ENCODE results near the gene DGKI.

DNA sequence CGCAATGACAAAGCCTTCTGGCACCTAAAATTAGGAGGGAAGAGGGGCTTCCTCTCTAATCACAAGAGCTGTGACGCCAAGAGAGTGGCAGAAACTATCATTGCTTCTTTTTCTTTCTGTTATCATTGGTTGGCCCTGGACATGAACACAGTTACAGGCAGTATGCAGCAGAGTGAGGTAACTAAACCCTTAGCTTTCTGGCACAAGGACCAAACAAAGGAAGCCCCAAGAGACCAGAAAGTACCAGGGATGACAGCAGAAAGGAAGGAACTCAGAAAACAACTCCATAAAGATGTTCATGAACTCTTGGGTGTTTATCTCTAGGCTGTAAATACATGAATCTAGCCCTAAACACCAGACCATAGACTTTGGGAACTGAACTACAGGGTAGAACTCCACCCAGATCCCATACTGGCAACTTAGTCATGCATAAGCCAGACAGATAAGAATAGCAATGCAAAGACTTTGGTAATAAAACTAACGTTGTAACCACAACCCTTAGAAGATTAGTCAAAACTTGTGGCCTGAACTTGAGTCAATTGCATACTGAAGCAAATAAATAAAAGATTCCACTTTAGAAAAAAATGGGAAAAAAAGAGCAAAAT, 307.6 kb downstream of the DGKI start:
- TF ChIP-seq, protein P1, sequence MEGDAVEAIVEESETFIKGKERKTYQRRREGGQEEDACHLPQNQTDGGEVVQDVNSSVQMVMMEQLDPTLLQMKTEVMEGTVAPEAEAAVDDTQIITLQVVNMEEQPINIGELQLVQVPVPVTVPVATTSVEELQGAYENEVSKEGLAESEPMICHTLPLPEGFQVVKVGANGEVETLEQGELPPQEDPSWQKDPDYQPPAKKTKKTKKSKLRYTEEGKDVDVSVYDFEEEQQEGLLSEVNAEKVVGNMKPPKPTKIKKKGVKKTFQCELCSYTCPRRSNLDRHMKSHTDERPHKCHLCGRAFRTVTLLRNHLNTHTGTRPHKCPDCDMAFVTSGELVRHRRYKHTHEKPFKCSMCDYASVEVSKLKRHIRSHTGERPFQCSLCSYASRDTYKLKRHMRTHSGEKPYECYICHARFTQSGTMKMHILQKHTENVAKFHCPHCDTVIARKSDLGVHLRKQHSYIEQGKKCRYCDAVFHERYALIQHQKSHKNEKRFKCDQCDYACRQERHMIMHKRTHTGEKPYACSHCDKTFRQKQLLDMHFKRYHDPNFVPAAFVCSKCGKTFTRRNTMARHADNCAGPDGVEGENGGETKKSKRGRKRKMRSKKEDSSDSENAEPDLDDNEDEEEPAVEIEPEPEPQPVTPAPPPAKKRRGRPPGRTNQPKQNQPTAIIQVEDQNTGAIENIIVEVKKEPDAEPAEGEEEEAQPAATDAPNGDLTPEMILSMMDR (IDR thresholded peaks at IDR 0.05): no peak
- TF ChIP-seq POLR2A (IDR thresholded peaks at IDR 0.05): no peak
